Measurements from ENCODE around the gene ITGB2. TPM values are rescaled to one million over a fixed set of nuclear protein-coding genes. Genes with fewer than 3 reads are reported as not detected.

Gene ITGB2
- total RNA-seq, 1 donor from 2014 or later, result 370 TPM

DNA sequence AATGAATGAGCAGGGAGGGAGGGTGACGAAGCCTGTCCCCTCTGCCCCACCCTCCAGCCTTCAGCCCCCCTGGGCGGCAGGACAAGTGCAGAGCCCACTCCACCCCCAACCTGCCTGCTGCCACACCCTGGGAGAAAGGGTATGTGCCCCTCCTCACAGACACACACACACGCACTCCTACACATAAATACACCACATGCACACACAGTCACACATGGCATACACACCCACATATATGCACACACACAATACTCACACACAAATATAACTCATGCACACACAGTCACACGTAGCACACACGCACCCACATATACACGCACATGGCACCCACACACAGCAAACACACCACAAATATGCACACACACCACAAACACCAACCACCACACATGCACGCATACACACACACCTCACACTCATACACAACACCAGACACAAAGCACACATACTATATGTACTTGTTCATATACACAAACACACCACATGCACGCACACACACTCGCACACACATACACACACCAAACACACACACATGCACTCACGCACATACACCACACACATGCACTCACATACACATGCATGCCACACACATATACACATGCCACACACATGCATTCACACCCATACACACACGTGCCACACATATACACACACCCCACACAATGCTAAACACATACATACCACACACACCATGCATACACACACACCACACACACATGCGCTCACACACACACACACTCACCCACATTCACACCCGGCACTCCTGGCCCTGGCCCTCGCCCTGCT is 16.4 kb downstream of the ITGB2 start:
- DNase-seq, result no peak
- TF ChIP-seq, protein P1, sequence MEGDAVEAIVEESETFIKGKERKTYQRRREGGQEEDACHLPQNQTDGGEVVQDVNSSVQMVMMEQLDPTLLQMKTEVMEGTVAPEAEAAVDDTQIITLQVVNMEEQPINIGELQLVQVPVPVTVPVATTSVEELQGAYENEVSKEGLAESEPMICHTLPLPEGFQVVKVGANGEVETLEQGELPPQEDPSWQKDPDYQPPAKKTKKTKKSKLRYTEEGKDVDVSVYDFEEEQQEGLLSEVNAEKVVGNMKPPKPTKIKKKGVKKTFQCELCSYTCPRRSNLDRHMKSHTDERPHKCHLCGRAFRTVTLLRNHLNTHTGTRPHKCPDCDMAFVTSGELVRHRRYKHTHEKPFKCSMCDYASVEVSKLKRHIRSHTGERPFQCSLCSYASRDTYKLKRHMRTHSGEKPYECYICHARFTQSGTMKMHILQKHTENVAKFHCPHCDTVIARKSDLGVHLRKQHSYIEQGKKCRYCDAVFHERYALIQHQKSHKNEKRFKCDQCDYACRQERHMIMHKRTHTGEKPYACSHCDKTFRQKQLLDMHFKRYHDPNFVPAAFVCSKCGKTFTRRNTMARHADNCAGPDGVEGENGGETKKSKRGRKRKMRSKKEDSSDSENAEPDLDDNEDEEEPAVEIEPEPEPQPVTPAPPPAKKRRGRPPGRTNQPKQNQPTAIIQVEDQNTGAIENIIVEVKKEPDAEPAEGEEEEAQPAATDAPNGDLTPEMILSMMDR (IDR thresholded peaks at IDR 0.05), result no peak
- Histone ChIP-seq H3K4me1 (peaks cover 24% of the 10 kb centered on the region), H3K36me3 (peaks cover 17% of the 10 kb centered on the region), H3K9me3 (no peaks in the 10 kb centered on the region), H3K27ac (no peak overlapping the region), H3K4me3 (no peak overlapping the region), H3K27me3 (no peaks in the 10 kb centered on the region)
- intact Hi-C loops (cut with DNase I), result no loop called here
- ATAC-seq, result no peak

DNA sequence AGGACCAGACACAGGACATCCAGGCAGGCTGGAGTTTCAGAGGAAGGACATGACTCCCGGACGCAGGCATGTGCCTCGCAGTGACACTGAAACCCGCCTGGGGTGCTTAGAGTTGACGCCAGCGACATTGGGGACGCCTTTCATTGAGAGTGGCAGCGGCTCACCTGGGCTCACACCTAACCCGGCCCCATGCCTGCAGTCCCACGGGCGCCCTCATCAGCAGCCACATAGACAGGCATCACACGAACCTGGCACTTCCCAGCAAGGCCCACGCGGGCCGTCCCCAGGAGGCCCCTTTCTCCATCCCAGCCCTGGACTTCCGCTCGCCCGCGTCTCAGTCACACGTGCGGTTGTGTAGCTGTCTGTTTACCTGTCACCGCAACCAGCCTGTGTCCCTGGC is 17.0 kb downstream of the ITGB2 start:
- DNase-seq (no peak), ATAC-seq (no peak)
- H3K27me3 ChIP-seq, result no peaks in the 10 kb centered on the region
- H3K27ac ChIP-seq, result peak overlapping the region; percentile 6
- H3K4me3 ChIP-seq, result no peak overlapping the region
- no peaks in the 10 kb centered on the region for H3K9me3 ChIP-seq
- TF ChIP-seq, protein P1 (IDR thresholded peaks at IDR 0.05), result no peak
- intact Hi-C loops (cut with DNase I), result no loop called here
- peaks cover 17% of the 10 kb centered on the region for H3K36me3 ChIP-seq
- peaks cover 18% of the 10 kb centered on the region for H3K4me1 ChIP-seq

DNA sequence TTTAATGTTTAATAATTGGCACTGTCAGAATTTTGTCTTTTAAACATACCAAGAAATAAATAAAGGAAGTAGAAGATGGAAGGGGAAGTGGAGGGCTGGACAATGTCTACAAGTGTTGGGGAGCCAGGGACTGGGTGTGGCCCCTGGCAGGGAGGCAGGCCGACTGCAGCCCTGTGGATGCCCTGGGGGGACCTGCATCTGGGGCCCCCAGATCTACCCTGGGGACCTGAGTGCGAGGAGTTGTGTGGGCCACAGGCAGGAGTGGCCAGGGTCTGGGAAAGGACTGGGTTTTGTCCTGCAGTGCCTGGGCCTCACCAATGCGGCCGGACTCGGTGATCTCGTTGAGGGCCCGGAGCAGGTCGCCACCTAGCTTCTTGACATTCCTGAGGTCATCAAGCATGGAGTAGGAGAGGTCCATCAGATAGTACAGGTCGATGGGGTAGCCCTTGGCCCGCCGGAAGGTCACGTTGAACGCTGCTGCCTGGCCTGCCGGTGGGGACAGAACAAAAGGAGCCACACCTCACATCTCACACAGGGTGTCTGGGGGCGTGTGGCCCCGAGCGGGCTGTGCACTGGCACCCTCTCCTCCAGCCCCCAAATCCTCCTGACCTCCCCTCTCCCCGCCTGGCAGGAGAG is 17.5 kb downstream of the ITGB2 start:
- no peaks in the 10 kb centered on the region for H3K9me3 ChIP-seq
- peaks cover 17% of the 10 kb centered on the region for H3K36me3 ChIP-seq
- ATAC-seq (peak; percentile 54), DNase-seq (no peak)
- H3K4me1 ChIP-seq, result peaks cover 16% of the 10 kb centered on the region
- H3K4me3 ChIP-seq, result no peak overlapping the region
- H3K27me3 ChIP-seq, result no peaks in the 10 kb centered on the region
- peak overlapping the region; percentile 6 for H3K27ac ChIP-seq
- TF ChIP-seq, protein P1 (IDR thresholded peaks at IDR 0.05), result no peak
- intact Hi-C loops (cut with DNase I), result no loop called here

DNA sequence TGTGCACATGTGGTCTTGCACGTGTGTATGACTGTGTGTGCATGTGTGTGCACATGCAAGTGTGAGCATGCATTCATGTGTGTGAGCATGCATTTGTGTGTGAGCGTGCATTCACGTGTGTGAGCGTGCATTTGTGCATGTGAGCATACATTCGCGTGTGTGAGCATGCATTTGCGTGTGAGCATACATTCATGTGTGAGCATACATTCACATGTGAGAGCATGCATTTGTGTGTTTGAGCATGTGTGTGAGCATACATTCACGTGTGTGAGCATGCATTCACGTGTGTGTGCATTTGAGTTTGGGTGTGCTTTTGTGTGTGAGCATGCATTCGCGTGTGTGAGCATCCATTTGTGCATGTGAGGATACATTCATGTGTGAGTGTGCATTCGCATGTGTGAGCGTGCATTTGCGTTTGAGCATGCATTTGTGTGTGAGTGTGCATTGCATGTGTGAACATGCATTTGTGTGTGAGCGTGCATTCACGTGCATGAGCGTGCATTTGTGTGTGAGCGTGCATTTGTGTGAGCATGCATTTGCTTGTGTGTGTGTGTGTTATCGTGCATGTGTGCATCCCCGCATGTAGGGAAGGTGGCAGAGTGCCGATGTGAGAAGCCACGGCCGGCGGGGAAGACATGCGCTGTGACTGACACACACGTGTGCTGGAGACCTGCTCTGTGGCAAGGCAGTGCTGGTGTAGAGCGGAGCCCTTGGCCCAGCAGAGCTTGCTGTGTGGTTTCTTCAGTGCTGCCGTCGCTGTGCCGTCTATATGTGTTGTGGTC is 18.2 kb downstream of the ITGB2 start:
- Histone ChIP-seq H3K4me1 (peaks cover 13% of the 10 kb centered on the region), H3K9me3 (no peaks in the 10 kb centered on the region), H3K4me3 (no peak overlapping the region), H3K36me3 (peaks cover 17% of the 10 kb centered on the region), H3K27me3 (no peaks in the 10 kb centered on the region), H3K27ac (no peak overlapping the region)
- TF ChIP-seq, protein P1 (IDR thresholded peaks at IDR 0.05), result no peak
- intact Hi-C loops (cut with DNase I), result no loop called here
- ATAC-seq, result no peak
- DNase-seq, result no peak

DNA sequence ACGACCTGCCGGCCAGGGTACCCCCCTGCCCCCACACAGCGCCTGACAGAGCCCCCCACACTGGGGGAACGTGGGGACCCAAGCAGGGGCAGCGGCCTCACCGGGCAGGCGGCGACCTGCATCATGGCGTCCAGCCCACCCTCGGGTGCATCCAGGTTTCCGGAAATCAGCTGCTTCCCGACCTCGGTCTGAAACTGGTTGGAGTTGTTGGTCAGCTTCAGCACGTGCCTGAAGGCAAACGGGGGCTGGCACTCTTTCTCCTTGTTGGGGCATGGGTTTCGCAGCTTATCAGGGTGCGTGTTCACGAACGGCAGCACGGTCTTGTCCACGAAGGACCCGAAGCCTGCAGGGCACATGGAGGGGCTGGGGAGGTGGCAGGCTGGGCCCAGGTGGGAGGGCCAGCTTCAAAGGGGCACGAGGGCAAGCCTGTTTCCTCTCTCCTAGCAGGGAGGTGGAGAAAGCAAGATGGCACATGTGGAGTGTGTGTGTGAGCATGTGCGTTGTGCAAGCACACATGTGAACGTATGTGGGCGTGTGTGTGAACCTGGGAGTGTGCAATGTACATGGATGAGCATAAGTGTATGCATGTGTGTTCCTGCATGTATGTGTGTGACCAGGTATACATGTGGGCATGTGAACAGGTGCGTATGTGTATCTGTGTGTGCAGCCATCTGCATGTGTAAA is 19.2 kb downstream of the ITGB2 start:
- peak; percentile 57 for DNase-seq
- peaks cover 17% of the 10 kb centered on the region for H3K36me3 ChIP-seq

More for the DNA sequence above, 19.2 kb downstream of the ITGB2 start:
- H3K9me3 ChIP-seq, result no peaks in the 10 kb centered on the region
- H3K4me1 ChIP-seq, result peaks cover 16% of the 10 kb centered on the region
- TF ChIP-seq, protein P1 (IDR thresholded peaks at IDR 0.05), result no peak
- intact Hi-C loops (cut with DNase I), result no loop called here
- H3K27ac ChIP-seq, result no peak overlapping the region
- no peak overlapping the region for H3K4me3 ChIP-seq
- no peak for ATAC-seq
- no peaks in the 10 kb centered on the region for H3K27me3 ChIP-seq
